ENCODE measurements around the gene FFAR3.
"Not testable (repeated sequence)": the region's sequence is repeated elsewhere in the genome, so short reads cannot be mapped to it uniquely, and the experiment has no call there.

FFAR3 gene

GRCh38 chr19:35351411-35352176 lies 6.7 kb upstream of the FFAR3 start:
- no peak for DNase-seq (ENCODE audit: low read depth in 2 of 2)

DNA sequence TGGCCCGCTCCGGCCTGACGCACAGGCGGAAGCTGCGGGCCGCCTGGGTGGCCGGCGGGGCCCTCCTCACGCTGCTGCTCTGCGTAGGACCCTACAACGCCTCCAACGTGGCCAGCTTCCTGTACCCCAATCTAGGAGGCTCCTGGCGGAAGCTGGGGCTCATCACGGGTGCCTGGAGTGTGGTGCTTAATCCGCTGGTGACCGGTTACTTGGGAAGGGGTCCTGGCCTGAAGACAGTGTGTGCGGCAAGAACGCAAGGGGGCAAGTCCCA lies 6.1 kb upstream of the FFAR3 start:
- DNase-seq (ENCODE audit: low read depth in 2 of 2), result no peak

DNA sequence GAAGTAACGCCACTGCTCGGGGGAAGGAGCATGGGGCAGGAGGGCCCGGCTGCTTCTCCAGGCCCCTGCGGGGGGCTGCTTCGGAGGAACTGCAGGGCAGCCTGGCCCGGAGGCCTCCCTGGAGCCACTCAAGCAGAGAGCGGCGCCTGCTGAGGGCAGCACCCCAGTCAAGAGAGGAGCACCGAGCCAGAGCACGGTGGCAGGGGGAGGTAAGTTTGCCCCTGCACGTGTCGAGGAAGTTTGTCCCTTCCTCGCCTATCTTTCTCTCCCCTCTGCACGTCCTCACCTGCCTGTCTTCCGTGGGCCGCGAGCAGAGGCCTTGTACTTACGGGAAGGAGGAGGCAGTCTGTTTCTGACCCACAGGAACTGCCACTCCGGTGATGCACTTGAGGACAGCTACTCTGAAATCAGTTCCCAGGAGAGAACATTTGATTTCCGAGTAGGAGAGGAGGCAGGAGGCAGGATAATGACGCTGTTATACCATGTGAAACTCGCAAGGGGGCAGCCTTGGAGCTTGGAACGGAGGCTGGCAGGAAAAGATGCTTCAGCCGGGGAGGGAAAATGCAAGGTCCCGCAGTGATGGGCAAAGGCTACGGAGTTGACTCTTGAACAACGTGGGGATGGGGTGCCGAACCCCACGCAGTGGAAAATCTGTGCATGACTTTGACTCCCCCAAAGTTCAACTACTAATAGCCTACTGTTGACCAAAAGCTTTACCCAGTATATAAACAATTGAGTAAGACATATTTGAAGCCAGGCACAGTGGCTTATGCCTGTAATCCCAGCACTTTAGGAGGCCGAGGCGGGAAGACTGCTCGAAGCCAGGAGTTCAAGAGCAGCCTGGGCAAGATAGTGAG lies 5.6 kb upstream of the FFAR3 start:
- peak; percentile 24 to 46 for DNase-seq (ENCODE audit: low read depth in 2 of 2)

- no peak for DNase-seq (ENCODE audit: low read depth in 2 of 2)
These were observed 4.6 kb upstream of the FFAR3 start for GRCh38 chr19:35353635-35354034.

- DNase-seq (ENCODE audit: low read depth in 2 of 2), result no peak
These were observed 3.4 kb upstream of the FFAR3 start for GRCh38 chr19:35354898-35355297.

DNA sequence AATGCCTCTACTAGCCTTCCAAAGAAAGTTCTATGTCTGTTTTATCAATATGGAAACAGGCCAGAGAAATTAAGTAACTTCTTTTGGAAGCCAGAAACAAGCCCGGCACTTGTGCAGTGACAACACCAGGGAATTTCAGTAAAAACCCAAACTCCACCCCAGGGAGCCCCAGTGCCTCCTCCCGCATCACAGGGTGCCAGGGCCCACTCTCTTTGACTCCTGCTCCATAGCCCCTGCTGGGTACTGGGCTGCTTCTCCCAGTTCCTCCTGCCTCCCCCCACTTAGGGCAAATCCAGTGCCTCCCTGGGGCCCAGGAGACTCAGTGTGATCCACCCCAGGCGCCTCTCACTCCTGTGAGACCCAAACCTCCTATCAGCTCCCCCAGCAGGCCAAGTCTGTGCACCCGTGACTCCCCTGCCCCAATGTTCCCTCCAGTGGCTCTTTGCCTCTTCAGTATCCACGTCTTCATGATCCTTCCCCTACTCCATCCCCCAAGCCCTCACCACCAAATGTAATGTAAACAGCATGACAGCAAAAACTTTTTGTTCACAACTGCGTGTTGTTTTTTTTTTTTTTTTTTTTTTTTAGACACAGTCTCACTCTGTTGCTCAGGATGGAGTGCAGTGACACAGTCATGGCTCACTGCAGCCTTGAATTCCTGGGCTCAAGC lies 2.3 kb upstream of the FFAR3 start:
- DNase-seq (ENCODE audit: low read depth in 2 of 2), result no peak

GRCh38 chr19:35358834-35359233 lies 574 bp downstream of the FFAR3 start:
- not testable (repeated sequence) for DNase-seq (ENCODE audit: low read depth in 2 of 2)

GRCh38 chr19:35359395-35359794 lies 1.1 kb downstream of the FFAR3 start:
- not testable (repeated sequence) for DNase-seq (ENCODE audit: low read depth in 2 of 2)

- DNase-seq (ENCODE audit: low read depth in 2 of 2), result not testable (repeated sequence)
These were observed 1.8 kb downstream of the FFAR3 start for GRCh38 chr19:35360081-35360480.

DNA sequence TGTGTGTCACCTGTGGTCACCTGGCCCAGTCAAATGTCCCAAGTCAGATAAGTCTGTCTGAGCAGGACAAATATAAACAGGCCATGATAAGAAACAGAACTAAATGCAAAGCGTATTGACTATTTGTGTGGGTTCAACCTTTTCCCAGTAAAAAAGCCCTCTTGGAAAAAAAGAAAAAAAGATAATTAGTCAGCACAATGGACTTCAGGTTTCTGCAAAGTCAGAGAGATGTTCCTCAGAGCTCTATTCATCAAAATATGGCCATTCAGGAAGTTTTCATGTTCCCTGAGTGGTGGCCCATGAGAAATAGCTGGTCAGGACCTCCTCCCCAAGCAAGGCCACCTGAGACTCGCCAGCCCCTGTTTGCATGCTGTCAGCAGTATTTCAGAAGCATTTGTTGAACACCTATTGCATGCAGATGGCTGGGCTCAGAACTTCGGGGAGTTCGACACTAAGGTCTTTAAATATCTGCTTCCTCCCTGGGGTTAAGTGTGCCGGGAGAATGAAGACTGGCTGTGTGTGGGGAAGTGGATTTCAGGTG lies 2.7 kb downstream of the FFAR3 start:
- no peak for DNase-seq (ENCODE audit: low read depth in 2 of 2)

- no peak for DNase-seq (ENCODE audit: low read depth in 2 of 2)
These were observed 4.2 kb downstream of the FFAR3 start for GRCh38 chr19:35362261-35363000.

GRCh38 chr19:35363001-35363590 lies 4.8 kb downstream of the FFAR3 start:
- no peak for DNase-seq (ENCODE audit: low read depth in 2 of 2)

GRCh38 chr19:35363711-35364425 lies 5.6 kb downstream of the FFAR3 start:
- DNase-seq (ENCODE audit: low read depth in 2 of 2), result no peak

DNA sequence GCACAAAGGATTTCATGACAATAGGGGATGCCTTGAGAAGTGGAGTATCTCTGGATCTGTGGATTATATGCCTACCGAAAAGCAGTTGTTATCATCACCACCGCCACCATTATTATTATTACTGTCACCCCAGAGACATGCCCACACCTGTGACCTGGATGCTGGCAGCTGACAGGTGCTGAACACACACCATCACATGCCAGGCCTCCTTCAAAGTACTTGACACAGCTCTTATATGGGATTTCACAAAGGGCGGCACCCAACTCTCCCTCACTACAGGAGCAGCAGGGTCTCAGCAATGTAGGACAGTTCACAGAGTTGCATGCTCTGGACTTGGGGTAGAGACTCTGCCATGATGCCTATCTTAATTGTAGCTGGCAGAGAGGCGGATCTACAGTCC lies 7.0 kb downstream of the FFAR3 start:
- DNase-seq (ENCODE audit: low read depth in 2 of 2), result no peak

DNA sequence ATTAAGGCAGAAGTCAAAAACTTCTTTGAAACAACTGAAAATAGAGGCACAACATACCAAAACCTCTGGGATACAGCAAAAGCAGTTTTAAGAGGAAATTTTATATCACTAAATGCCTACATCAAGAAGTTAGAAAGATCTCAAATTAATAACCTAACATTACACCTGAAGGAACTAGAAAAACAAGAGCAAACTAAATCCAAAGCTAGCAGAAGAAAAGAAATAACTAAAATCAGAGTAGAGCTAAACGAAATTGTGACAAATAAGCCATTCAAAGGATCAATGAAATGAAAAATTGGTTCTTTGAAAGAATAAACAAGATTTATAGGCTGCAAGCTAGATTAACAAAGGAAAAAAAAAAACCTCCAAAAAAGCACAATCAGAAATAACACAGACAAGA lies 10.1 kb downstream of the FFAR3 start:
- DNase-seq (ENCODE audit: low read depth in 2 of 2), result no peak

GRCh38 chr19:35369522-35369921 lies 11.3 kb downstream of the FFAR3 start:
- DNase-seq (ENCODE audit: low read depth in 2 of 2), result no peak

GRCh38 chr19:35370722-35371121 lies 12.5 kb downstream of the FFAR3 start, which contains the start of gene GPR42:
Gene GPR42, plus strand, starts transcription at chr19:35371068. Its CDS starts 292 bp downstream, at chr19:35371360.
- no peak for DNase-seq (ENCODE audit: low read depth in 2 of 2)

DNA sequence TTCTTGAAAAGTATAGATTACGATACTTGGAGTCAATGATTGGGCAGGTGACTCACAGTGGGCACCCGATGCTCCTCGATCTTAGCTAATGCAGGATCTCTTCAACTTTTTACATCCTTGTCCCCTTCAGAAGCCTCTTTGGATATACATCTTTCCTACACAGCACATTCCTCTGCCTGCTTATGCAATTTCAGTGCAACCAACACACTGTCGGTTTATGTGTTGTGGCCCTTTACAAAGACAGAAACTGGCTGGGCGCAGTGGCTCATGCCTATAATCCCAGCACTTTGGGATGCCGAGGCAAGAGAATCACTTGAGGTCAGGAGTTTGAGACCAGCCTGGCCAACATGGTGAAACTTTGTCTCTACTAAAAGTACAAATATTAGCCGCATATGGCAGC lies 15.2 kb downstream of the FFAR3 start:
- no peak for DNase-seq (ENCODE audit: low read depth in 2 of 2)

- not testable (repeated sequence) for DNase-seq (ENCODE audit: low read depth in 2 of 2)
These were observed 15.8 kb downstream of the FFAR3 start for GRCh38 chr19:35374031-35374430.

DNA sequence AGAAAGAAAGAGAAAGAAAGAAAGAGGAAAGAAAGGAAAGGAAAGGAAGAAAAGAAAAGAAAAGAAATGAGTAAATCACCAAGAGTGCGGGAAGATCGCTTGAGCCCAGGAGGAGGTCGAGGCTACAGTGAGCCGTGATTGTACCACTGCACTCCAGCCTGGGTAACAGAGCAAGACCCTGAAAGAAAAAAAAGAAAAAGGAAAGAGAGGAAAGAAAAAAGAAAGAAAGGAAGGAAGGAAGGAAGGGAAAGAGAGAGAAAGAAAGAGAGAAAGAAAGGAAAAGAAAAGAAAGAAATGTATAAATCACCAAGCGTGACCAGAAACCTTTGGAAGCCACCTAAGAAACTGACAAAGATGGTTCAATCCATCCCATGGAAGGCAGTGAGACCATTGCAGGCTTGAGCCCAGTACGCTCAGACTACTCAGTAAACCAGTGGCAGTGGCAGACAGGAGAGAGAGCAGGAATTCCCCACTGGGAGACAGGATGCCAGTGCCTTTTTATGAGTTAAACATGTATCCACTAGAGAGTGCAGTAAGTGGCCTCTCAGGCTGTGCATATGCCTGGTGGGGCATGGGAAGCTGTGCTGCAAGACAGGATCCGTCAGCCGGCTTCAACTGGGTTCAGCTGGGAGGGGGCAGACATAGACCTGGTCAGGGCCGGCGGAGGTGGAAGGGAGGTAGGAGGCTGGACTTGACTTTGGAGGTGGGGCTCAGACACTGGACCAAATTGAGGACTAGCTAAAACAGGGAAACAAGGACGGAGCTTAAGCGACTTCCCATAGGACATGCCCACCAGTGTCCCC lies 17.4 kb downstream of the FFAR3 start:
- no peak for DNase-seq (ENCODE audit: low read depth in 2 of 2)
